ENCODE data around the gene PUSL1.

DNA sequence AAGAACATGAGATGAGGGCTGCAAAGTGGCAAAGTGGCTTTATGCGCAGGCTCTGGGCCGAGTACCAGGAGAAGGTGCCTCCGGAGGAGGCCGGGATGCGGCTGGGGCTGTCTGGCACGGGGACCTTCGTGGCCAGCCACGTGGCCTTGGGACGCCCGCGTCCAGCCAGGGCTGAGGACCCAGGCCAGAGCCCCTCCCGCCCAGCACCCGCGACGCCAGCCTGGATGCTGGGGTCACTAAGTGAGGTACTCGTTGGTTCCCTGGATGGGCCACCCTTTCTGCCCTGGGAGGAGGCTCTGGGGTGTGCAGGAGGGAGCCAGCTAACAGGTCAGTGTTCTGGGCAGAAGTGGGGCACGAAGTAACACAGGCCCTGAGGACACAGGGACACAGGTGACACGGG, 15.5 kb upstream of the PUSL1 start:
- no peak for TF ChIP-seq POLR2A (IDR thresholded peaks at IDR 0.05; ENCODE audit: low read depth, low read length)
- no peak for TF ChIP-seq POLR2AphosphoS5 (IDR thresholded peaks at IDR 0.05; ENCODE audit: insufficient read depth, low read depth, low read length)
- TF ChIP-seq, protein P1, sequence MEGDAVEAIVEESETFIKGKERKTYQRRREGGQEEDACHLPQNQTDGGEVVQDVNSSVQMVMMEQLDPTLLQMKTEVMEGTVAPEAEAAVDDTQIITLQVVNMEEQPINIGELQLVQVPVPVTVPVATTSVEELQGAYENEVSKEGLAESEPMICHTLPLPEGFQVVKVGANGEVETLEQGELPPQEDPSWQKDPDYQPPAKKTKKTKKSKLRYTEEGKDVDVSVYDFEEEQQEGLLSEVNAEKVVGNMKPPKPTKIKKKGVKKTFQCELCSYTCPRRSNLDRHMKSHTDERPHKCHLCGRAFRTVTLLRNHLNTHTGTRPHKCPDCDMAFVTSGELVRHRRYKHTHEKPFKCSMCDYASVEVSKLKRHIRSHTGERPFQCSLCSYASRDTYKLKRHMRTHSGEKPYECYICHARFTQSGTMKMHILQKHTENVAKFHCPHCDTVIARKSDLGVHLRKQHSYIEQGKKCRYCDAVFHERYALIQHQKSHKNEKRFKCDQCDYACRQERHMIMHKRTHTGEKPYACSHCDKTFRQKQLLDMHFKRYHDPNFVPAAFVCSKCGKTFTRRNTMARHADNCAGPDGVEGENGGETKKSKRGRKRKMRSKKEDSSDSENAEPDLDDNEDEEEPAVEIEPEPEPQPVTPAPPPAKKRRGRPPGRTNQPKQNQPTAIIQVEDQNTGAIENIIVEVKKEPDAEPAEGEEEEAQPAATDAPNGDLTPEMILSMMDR (IDR thresholded peaks at IDR 0.05; ENCODE audit: extremely low read depth in 1 of 2, insufficient read depth in 1 of 2, low read depth in 1 of 2, low read length in 2 of 2): no peak
- TF ChIP-seq MAX (IDR thresholded peaks at IDR 0.05; ENCODE audit: insufficient read depth, insufficient read length): no peak
- no peak for TF ChIP-seq EZH2 (IDR thresholded peaks at IDR 0.05; ENCODE audit: borderline replicate concordance, low read depth, low read length, severe bottlenecking)
- no peak for TF ChIP-seq FOS (IDR thresholded peaks at IDR 0.05; ENCODE audit: borderline replicate concordance, insufficient read depth, low read length)
